Breast epithelium (tissue), 4 donors: ENCODE results near the gene SURF4. TPM values are rescaled to one million over a fixed set of nuclear protein-coding genes. Genes with fewer than 3 reads are reported as not detected.

ENCODE experiments used
- DNase-seq, 2 donors: peaks; one replicate each; pipeline ENCODE4 v3.0.0-alpha.2; 2019; ENCODE audit warnings: low spot score in 2 of 2
- H3K27ac ChIP-seq, 2 donors: fragments of 200-600 bp; sonication (generic) in 1 of 2; one replicate each; pipeline ENCODE4 v1.5.1; 2016 to 2019; ENCODE audit warnings: mild to moderate bottlenecking in 1 of 2
- H3K27me3 ChIP-seq, 2 donors: fragments of 200-600 bp; sonication (generic) in 1 of 2; one replicate each; pipeline versions ENCODE4 v1.5.1 to v1.6.0; 2017 to 2019; ENCODE audit warnings: control low read depth in 1 of 2, mild to moderate bottlenecking in 1 of 2
- H3K36me3 ChIP-seq: fragments of 200-600 bp; one replicate; pipeline ENCODE4 v1.5.1; 2019
- H3K4me1 ChIP-seq, 2 donors: fragments of 200-600 bp; sonication (generic); one replicate each; pipeline ENCODE4 v1.5.1; 2016 to 2019; ENCODE audit warnings: control low read depth in 1 of 2
- H3K4me3 ChIP-seq, 3 donors: fragments of 200-600 bp; sonication (generic); 1 replicate in 2 of 3; 2 replicates in 1 of 3; pipeline ENCODE4 v1.5.1; 2016 to 2019; ENCODE audit warnings: mild to moderate bottlenecking in 3 of 3, moderate library complexity in 2 of 3
- H3K9me3 ChIP-seq, 2 donors: fragments of 200-600 bp; sonication (generic) in 1 of 2; one replicate each; pipeline ENCODE4 v1.5.1; 2016 to 2019; ENCODE audit warnings: control low read depth in 1 of 2
- CTCF ChIP-seq, 3 donors: fragments of 450-650 bp; IDR thresholded peaks; one replicate each; pipeline ENCODE4 v1.5.1; 2016 to 2017; ENCODE audit warnings: antibody characterized with exemption in 3 of 3, mild to moderate bottlenecking in 3 of 3, moderate library complexity in 3 of 3
- POLR2A ChIP-seq: fragments of 450-650 bp; IDR thresholded peaks from one replicate; pipeline ENCODE4 v1.6.1; 2016; ENCODE audit warnings: antibody characterized with exemption, mild to moderate bottlenecking, moderate library complexity
- POLR2AphosphoS5 ChIP-seq, 3 donors: sonication (generic); formaldehyde crosslinking; IDR thresholded peaks; one replicate each; pipeline ENCODE4 v1.6.1; 2017; ENCODE audit warnings: antibody characterized with exemption in 3 of 3
- intact Hi-C: fragments of 100-400 bp; cut with DNase I; formaldehyde crosslinking; loops from one replicate; pipeline ENCODE4 v1.15.1; 2023; ENCODE audit warnings: low total_unique reads
- total RNA-seq, 3 donors: library from RNA; depleted of rRNA; stranded (reverse); fragments of >200 nt; gene quantifications; one replicate each; pipeline ENCODE4 v1.1.0, GENCODE V29; 2016

Gene SURF4
- total RNA-seq, 3 donors from 2014 or later: 109 to 164 (median 133) TPM

- intact Hi-C loops: loop anchor here (10.0 kb wide), 1 partner anchor 80 kb away; no protein-coding TSS in a partner anchor
Observed at GRCh38 chr9:133404454-133405002, 28.7 kb upstream of the SURF4 start.

GRCh38 chr9:133403766-133404453 lies 28.1 kb upstream of the SURF4 start:
- DNase-seq: peak in 1 of 2 donors; percentile 34
- peaks cover 5% of the 10 kb centered on the region for H3K36me3 ChIP-seq
- H3K4me3 ChIP-seq: no peak overlapping the region
- H3K27me3 ChIP-seq: no peaks in the 10 kb centered on the region
- no peaks in the 10 kb centered on the region for H3K4me1 ChIP-seq
- H3K9me3 ChIP-seq: no peaks in the 10 kb centered on the region
- TF ChIP-seq CTCF (IDR thresholded peaks at IDR 0.05) (peak in 2 of 3 donors; percentile 43 to 52), POLR2AphosphoS5 (IDR thresholded peaks at IDR 0.05) (no peak)
- H3K27ac ChIP-seq: no peak overlapping the region
- intact Hi-C loops: loop anchor here (10.0 kb wide), 1 partner anchor 81 kb away; no protein-coding TSS in a partner anchor

More at GRCh38 chr9:133404454-133405002, 28.7 kb upstream of the SURF4 start:
- Histone ChIP-seq H3K9me3 (no peaks in the 10 kb centered on the region), H3K4me1 (no peaks in the 10 kb centered on the region), H3K27me3 (no peaks in the 10 kb centered on the region), H3K4me3 (no peak overlapping the region), H3K27ac (no peak overlapping the region), H3K36me3 (peaks cover 5% of the 10 kb centered on the region)
- DNase-seq: no peak
- TF ChIP-seq CTCF (IDR thresholded peaks at IDR 0.05) (no peak), POLR2AphosphoS5 (IDR thresholded peaks at IDR 0.05) (no peak)

GRCh38 chr9:133402689-133403088 lies 26.8 kb upstream of the SURF4 start:
- Histone ChIP-seq H3K36me3 (peaks cover 2% of the 10 kb centered on the region), H3K9me3 (no peaks in the 10 kb centered on the region), H3K4me1 (no peaks in the 10 kb centered on the region), H3K4me3 (no peak overlapping the region), H3K27ac (no peak overlapping the region), H3K27me3 (no peaks in the 10 kb centered on the region)
- intact Hi-C loops: loop anchor here (10.0 kb wide), 1 partner anchor 82 kb away; no protein-coding TSS in a partner anchor
- TF ChIP-seq CTCF (IDR thresholded peaks at IDR 0.05): no peak
- TF ChIP-seq POLR2A: no peak
- TF ChIP-seq POLR2AphosphoS5 (IDR thresholded peaks at IDR 0.05): no peak
- DNase-seq: no peak

- intact Hi-C loops: loop anchor here (10.0 kb wide), 1 partner anchor 83 kb away; no protein-coding TSS in a partner anchor
- H3K9me3 ChIP-seq: no peaks in the 10 kb centered on the region
- H3K4me1 ChIP-seq: no peaks in the 10 kb centered on the region
- TF ChIP-seq POLR2A (no peak), POLR2AphosphoS5 (IDR thresholded peaks at IDR 0.05) (no peak), CTCF (IDR thresholded peaks at IDR 0.05) (no peak)
- no peak for DNase-seq
- no peak overlapping the region for H3K27ac ChIP-seq
- H3K4me3 ChIP-seq: no peak overlapping the region
- no peaks in the 10 kb centered on the region for H3K27me3 ChIP-seq
- H3K36me3 ChIP-seq: no peaks in the 10 kb centered on the region
Observed at GRCh38 chr9:133401588-133401987, 25.7 kb upstream of the SURF4 start.

- Histone ChIP-seq H3K4me3 (no peak overlapping the region), H3K36me3 (no peaks in the 10 kb centered on the region), H3K27me3 (peaks cover 0 to 2% of the 10 kb centered on the region in 2 donors), H3K27ac (no peak overlapping the region), H3K4me1 (no peaks in the 10 kb centered on the region), H3K9me3 (no peaks in the 10 kb centered on the region)
- DNase-seq: no peak
- intact Hi-C loops: loop anchor here (10.0 kb wide), 1 partner anchor 85 kb away; no protein-coding TSS in a partner anchor
- no peak for TF ChIP-seq POLR2AphosphoS5 (IDR thresholded peaks at IDR 0.05)
Observed at GRCh38 chr9:133400292-133400691, 24.4 kb upstream of the SURF4 start.
